Measurements from ENCODE around the gene TLL1.

DNA sequence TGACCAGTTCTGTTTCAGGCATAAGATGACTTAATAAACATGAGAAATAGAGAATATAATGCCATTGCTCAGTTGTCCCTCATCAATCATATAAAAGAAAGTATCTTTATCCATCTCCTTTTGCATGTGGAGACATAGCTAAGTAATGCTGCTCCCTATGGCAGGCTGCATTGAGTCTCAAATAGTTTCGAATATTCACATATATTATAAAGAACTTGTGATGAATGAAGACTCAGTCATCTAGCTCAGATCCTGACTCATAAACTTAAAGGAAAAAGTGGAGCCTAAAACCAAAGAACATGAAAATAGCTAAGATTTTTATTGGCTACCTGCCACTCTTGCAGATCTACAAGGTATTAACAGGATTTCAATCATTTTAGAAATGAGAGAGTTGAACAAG lies 11.7 kb upstream of the TLL1 start:
- TF ChIP-seq RAD21 (IDR thresholded peaks at IDR 0.05): no peak
- TF ChIP-seq GABPA (IDR thresholded peaks at IDR 0.05 in 1 of 2, conservative IDR thresholded peaks at IDR 0.05 in 1 of 2): no peak
- TF ChIP-seq, protein P1, sequence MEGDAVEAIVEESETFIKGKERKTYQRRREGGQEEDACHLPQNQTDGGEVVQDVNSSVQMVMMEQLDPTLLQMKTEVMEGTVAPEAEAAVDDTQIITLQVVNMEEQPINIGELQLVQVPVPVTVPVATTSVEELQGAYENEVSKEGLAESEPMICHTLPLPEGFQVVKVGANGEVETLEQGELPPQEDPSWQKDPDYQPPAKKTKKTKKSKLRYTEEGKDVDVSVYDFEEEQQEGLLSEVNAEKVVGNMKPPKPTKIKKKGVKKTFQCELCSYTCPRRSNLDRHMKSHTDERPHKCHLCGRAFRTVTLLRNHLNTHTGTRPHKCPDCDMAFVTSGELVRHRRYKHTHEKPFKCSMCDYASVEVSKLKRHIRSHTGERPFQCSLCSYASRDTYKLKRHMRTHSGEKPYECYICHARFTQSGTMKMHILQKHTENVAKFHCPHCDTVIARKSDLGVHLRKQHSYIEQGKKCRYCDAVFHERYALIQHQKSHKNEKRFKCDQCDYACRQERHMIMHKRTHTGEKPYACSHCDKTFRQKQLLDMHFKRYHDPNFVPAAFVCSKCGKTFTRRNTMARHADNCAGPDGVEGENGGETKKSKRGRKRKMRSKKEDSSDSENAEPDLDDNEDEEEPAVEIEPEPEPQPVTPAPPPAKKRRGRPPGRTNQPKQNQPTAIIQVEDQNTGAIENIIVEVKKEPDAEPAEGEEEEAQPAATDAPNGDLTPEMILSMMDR (IDR thresholded peaks at IDR 0.05; ENCODE audit: low read depth, low read length, missing input control): no peak
- TF ChIP-seq, protein P2, sequence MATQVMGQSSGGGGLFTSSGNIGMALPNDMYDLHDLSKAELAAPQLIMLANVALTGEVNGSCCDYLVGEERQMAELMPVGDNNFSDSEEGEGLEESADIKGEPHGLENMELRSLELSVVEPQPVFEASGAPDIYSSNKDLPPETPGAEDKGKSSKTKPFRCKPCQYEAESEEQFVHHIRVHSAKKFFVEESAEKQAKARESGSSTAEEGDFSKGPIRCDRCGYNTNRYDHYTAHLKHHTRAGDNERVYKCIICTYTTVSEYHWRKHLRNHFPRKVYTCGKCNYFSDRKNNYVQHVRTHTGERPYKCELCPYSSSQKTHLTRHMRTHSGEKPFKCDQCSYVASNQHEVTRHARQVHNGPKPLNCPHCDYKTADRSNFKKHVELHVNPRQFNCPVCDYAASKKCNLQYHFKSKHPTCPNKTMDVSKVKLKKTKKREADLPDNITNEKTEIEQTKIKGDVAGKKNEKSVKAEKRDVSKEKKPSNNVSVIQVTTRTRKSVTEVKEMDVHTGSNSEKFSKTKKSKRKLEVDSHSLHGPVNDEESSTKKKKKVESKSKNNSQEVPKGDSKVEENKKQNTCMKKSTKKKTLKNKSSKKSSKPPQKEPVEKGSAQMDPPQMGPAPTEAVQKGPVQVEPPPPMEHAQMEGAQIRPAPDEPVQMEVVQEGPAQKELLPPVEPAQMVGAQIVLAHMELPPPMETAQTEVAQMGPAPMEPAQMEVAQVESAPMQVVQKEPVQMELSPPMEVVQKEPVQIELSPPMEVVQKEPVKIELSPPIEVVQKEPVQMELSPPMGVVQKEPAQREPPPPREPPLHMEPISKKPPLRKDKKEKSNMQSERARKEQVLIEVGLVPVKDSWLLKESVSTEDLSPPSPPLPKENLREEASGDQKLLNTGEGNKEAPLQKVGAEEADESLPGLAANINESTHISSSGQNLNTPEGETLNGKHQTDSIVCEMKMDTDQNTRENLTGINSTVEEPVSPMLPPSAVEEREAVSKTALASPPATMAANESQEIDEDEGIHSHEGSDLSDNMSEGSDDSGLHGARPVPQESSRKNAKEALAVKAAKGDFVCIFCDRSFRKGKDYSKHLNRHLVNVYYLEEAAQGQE (IDR thresholded peaks at IDR 0.05): no peak
- no peak for TF ChIP-seq FOXA2 (IDR thresholded peaks at IDR 0.05)
- TF ChIP-seq EGR1 (IDR thresholded peaks at IDR 0.05; ENCODE audit: low read depth in 2 of 2): no peak
- no peak for TF ChIP-seq RXRA (IDR thresholded peaks at IDR 0.05)
- TF ChIP-seq, protein P3, sequence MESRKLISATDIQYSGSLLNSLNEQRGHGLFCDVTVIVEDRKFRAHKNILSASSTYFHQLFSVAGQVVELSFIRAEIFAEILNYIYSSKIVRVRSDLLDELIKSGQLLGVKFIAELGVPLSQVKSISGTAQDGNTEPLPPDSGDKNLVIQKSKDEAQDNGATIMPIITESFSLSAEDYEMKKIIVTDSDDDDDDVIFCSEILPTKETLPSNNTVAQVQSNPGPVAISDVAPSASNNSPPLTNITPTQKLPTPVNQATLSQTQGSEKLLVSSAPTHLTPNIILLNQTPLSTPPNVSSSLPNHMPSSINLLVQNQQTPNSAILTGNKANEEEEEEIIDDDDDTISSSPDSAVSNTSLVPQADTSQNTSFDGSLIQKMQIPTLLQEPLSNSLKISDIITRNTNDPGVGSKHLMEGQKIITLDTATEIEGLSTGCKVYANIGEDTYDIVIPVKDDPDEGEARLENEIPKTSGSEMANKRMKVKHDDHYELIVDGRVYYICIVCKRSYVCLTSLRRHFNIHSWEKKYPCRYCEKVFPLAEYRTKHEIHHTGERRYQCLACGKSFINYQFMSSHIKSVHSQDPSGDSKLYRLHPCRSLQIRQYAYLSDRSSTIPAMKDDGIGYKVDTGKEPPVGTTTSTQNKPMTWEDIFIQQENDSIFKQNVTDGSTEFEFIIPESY (IDR thresholded peaks at IDR 0.05): no peak
- no peak for TF ChIP-seq TAF1 (conservative IDR thresholded peaks at IDR 0.05)
- TF ChIP-seq JUND (IDR thresholded peaks at IDR 0.05): no peak
